ENCODE data around the gene ENPP3. TPM values are rescaled to one million over a fixed set of nuclear protein-coding genes. Genes with fewer than 3 reads are reported as not detected.

The ENPP3 gene
- total and polyA plus RNA-seq, 2 of the 13 experiments (the other 11 are each of a cell fraction or from before 2014, with no cell fraction given), result 40.0 to 75.4 TPM

DNA sequence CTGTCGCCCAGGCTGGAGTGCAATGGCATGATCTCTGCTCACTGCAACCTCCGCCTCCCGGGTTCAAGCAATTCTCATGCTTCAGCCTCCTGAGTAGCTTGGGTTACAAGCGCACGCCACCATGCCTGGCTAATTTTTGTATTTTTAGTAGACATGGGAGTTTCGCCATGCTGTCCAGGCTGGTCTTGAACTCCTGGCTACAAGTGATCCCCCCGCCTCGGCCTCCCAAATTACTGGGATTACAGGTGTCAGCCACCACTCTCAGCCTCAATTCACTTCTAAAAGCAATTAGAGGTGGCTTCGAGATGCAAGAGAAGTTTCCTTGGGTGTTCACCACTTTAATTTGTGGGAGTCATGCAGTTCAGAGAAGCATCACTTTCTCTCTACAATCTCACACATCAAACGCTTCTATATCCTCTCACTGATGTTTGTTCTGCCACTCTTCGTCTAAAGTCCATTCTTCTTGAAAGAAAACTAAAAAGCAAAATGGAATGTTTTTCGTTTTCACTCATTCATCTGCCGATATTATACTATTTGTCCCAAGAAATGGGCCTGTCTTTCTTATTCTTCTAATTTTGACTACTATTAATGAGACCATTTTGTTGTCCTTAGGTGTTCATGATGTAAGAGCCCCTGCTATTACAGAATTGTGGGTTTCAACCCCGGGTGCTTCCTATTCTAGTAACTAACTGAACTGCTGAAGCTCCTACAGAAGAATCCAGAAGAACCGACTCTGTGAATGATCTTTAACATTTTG, 132.5 kb downstream of the ENPP3 start (continued):
- TF ChIP-seq ZNF615 (CRISPR knock-in tag; IDR thresholded peaks at IDR 0.05; ENCODE audit: borderline replicate concordance) (no peak), MAF1 (CRISPR knock-in tag; IDR thresholded peaks at IDR 0.05; ENCODE audit: borderline replicate concordance) (no peak), PPARG (CRISPR knock-in tag; conservative IDR thresholded peaks at IDR 0.05) (0 out of 2 replicates have a peak, but pooled peaks have one; percentile 30), ZNF121 (CRISPR knock-in tag; IDR thresholded peaks at IDR 0.05) (peak; percentile 72), RXRB (CRISPR knock-in tag; IDR thresholded peaks at IDR 0.05; ENCODE audit: borderline replicate concordance) (peak; percentile 63; the same call in 1 of the 2 replicates), STAT5B (CRISPR knock-in tag; IDR thresholded peaks at IDR 0.05) (no peak), KMT2B (CRISPR knock-in tag; IDR thresholded peaks at IDR 0.05) (no peak), HMGA1 (CRISPR knock-in tag; conservative IDR thresholded peaks at IDR 0.05) (no peak), HMG20A (CRISPR knock-in tag; IDR thresholded peaks at IDR 0.05; ENCODE audit: borderline replicate concordance) (peak; percentile 91), ZNF607 (CRISPR knock-in tag; IDR thresholded peaks at IDR 0.05; ENCODE audit: borderline replicate concordance) (peak; percentile 63; the same call in 1 of the 2 replicates), RXRA (CRISPR knock-in tag; IDR thresholded peaks at IDR 0.05) (0 out of 2 replicates have a peak, but pooled peaks have one; percentile 26), CBX1 (IDR thresholded peaks at IDR 0.05; ENCODE audit: low read depth) (no peak), ZNF180 (CRISPR knock-in tag; IDR thresholded peaks at IDR 0.05; ENCODE audit: borderline replicate concordance, low read depth) (no peak), RNF219 (CRISPR knock-in tag; IDR thresholded peaks at IDR 0.05) (no peak), ZNF816 (CRISPR knock-in tag; IDR thresholded peaks at IDR 0.05; ENCODE audit: borderline replicate concordance) (0 out of 2 replicates have a peak, but pooled peaks have one; percentile 43), PAF1 (CRISPR knock-in tag; IDR thresholded peaks at IDR 0.05) (no peak), ZNF563 (CRISPR knock-in tag; IDR thresholded peaks at IDR 0.05) (no peak), FOXO1 (CRISPR knock-in tag; IDR thresholded peaks at IDR 0.05) (no peak; the same call in 1 of the 2 replicates), ZBTB7B (CRISPR knock-in tag; IDR thresholded peaks at IDR 0.05) (no peak), TCF12 (IDR thresholded peaks at IDR 0.05) (no peak), TCF12 (CRISPR knock-in tag; IDR thresholded peaks at IDR 0.05) (0 out of 2 replicates have a peak, but pooled peaks have one; percentile 28), TOPORS (CRISPR knock-in tag; IDR thresholded peaks at IDR 0.05) (no peak), SOX5 (CRISPR knock-in tag; IDR thresholded peaks at IDR 0.05; ENCODE audit: borderline replicate concordance) (peak; percentile 86; the same call in 1 of the 2 replicates), FOXK1 (CRISPR knock-in tag; IDR thresholded peaks at IDR 0.05; ENCODE audit: borderline replicate concordance, low read depth) (no peak), ZNF235 (CRISPR knock-in tag; IDR thresholded peaks at IDR 0.05; ENCODE audit: borderline replicate concordance) (no peak), BATF2 (CRISPR knock-in tag; IDR thresholded peaks at IDR 0.05) (no peak)
- TF ChIP-seq, protein P1, sequence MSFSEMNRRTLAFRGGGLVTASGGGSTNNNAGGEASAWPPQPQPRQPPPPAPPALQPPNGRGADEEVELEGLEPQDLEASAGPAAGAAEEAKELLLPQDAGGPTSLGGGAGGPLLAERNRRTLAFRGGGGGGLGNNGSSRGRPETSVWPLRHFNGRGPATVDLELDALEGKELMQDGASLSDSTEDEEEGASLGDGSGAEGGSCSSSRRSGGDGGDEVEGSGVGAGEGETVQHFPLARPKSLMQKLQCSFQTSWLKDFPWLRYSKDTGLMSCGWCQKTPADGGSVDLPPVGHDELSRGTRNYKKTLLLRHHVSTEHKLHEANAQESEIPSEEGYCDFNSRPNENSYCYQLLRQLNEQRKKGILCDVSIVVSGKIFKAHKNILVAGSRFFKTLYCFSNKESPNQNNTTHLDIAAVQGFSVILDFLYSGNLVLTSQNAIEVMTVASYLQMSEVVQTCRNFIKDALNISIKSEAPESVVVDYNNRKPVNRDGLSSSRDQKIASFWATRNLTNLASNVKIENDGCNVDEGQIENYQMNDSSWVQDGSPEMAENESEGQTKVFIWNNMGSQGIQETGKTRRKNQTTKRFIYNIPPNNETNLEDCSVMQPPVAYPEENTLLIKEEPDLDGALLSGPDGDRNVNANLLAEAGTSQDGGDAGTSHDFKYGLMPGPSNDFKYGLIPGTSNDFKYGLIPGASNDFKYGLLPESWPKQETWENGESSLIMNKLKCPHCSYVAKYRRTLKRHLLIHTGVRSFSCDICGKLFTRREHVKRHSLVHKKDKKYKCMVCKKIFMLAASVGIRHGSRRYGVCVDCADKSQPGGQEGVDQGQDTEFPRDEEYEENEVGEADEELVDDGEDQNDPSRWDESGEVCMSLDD (CRISPR knock-in tag; IDR thresholded peaks at IDR 0.05; ENCODE audit: borderline replicate concordance), result no peak; the same call in 1 of the 2 replicates
